ENCODE data around the gene APMAP.

GRCh38 chr20:24960861-24961260, 31.7 kb downstream of the APMAP start:
- no peak for TF ChIP-seq CTCF (IDR thresholded peaks at IDR 0.05 in 4 of 5, conservative IDR thresholded peaks at IDR 0.05 in 1 of 5)
- no peak for TF ChIP-seq POLR2A (IDR thresholded peaks at IDR 0.05)

Measured in gastrocnemius medialis (tissue), 4 donors.